Activated CD4-positive, alpha-beta T cell treated with anti-CD3 and anti-CD28 coated beads for 4 hours (primary cell): ENCODE results near the gene TRANK1.
"Not testable (repeated sequence)": the region's sequence is repeated elsewhere in the genome, so short reads cannot be mapped to it uniquely, and the experiment has no call there.

Experiments used
- DNase-seq, 2 donors: peaks; one replicate each; pipeline ENCODE4 v3.0.0-alpha.2; 2020

Gene TRANK1

GRCh38 chr3:36944641-36945270 lies at the start of gene TRANK1:
Gene TRANK1 (minus strand): TSS chr3:36945054. CDS start chr3:36944809, 245 bp downstream.
- DNase-seq, result peak; percentile 82 to 83

DNA sequence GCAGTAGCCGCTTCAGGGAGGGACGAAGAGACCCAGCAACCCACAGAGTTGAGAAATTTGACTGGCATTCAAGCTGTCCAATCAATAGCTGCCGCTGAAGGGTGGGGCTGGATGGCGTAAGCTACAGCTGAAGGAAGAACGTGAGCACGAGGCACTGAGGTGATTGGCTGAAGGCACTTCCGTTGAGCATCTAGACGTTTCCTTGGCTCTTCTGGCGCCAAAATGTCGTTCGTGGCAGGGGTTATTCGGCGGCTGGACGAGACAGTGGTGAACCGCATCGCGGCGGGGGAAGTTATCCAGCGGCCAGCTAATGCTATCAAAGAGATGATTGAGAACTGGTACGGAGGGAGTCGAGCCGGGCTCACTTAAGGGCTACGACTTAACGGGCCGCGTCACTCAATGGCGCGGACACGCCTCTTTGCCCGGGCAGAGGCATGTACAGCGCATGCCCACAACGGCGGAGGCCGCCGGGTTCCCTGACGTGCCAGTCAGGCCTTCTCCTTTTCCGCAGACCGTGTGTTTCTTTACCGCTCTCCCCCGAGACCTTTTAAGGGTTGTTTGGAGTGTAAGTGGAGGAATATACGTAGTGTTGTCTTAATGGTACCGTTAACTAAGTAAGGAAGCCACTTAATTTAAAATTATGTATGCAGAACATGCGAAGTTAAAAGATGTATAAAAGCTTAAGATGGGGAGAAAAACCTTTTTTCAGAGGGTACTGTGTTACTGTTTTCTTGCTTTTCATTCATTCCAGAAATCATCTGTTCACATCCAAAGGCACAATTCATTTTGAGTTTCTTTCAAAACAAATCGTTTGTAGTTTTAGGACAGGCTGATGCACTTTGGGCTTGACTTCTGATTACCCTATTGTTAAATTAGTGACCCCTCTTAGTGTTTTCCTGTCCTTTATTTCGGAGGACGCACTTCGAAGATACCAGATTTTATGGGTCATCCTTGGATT lies 48.8 kb upstream of the TRANK1 start, which contains the start of gene MLH1:
Gene MLH1, plus strand, starts transcription at position 193 of the 958 bp plus-strand sequence. Its CDS starts 30 bp downstream, at position 223.
- peak; percentile 93 to 99 for DNase-seq

GRCh38 chr3:36992806-36993325 lies 48.0 kb upstream of the TRANK1 start, which contains the start of gene EPM2AIP1:
Gene EPM2AIP1 (minus strand): TSS chr3:36993131. CDS start chr3:36993077, 54 bp downstream.
- DNase-seq, result peak in 1 of 2 donors; percentile 96

- peak in 1 of 2 donors; percentile 11 for DNase-seq
Measured at GRCh38 chr3:36991923-36992805, 47.3 kb upstream of the TRANK1 start.

GRCh38 chr3:36991147-36991546 lies 46.3 kb upstream of the TRANK1 start:
- DNase-seq, result no peak

GRCh38 chr3:36989568-36989967 lies 44.7 kb upstream of the TRANK1 start:
- DNase-seq, result no peak

- DNase-seq, result no peak
Measured at GRCh38 chr3:36989005-36989404, 44.2 kb upstream of the TRANK1 start.

DNA sequence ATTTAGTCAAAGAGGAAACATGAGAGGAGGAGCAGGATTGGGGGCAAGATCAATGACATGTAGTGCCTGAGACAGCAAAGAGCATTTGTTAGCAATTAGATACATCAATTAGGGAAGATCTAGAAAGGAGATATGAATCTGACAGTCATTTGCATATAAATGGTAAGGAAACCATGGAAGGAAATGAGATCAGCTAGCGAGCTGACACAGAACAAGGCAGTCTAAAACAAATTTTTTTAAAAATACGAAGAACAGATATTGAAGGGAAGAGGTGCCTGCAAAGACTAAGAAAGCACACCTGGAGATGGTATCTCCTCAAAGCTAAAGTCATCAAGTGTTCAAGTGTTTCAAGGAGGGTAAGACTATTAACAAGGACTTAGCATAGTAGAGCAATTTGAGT lies 43.5 kb upstream of the TRANK1 start:
- no peak for DNase-seq

DNA sequence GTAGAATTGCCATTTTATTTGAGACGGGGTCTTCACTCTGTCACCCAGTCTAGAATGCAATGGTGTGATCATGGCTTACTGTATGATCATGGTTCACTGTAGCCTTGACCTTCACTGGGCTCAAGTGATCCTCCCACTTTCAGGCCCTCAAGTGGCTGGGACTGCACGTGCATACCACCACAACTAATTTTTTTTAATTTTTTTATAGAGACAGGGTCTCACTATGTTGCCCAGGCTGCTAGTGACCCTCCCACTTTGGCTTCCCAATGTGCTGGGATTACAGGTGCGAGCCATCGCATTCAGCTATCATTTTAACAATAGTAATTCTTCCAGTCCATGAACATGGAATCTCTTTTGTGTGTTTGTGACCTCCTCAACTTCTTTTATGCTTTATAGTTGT lies 36.2 kb upstream of the TRANK1 start:
- DNase-seq, result no peak

DNA sequence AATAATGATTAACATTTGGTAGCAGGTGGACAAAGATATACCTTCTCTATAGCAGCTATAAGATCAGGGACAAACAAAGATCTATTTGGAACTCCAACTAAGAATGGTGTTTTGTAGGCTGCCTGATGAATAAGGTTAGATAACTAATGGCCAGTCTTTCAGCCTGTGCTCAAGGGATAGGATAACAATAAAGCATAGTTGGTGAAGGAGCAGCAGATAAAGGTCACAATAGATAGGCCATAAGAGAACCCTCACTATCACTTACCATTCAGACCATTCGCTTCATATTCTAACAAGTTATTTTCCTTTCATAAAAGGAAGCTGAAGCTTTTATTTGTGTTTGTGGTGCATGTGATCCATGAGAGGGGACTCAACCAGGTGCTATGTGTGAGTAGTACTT lies 28.3 kb upstream of the TRANK1 start:
- no peak for DNase-seq

GRCh38 chr3:36972163-36972562 lies 27.3 kb upstream of the TRANK1 start:
- no peak for DNase-seq

DNA sequence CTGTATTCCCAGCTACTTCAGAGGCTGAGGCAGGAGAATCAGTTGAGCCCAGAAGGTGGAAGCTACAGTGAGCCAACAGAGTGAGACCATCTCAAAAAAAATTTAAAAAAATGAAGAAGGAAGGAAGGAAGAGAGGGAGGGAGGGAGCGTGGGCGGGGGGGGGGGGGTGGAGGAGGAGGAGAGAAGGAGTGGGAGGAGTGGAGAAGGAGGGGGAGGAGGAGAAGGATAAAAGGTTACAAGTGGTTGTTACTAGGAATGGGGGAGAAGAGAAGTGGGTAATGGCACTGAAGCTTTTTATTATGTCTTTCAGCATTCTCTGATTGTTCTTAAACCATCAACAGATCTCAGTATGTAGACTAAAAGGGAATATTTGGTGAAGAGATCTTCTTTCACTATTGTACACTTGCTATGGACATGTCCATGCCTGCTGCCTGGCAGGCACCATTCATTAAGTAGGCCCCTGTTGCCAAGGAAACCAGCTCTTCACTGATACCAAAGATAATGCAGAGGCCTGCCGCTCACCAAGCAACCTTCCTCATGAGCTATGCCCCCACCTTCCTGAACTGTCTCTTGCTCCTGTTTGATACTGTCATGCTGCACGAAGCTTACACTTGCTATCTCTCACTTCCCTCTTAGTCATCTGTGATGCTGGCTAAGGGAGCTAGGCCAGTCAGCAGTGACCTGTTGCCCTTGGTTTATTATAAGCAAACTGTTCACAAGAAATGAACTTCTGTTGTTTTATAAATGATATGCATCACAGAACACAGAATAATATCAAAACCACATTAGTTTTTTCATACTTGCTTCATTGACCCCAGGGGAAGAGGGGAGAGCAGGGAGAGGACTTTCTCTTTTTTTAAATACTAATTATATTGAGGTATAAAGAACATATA lies 24.9 kb upstream of the TRANK1 start:
- peak; percentile 18 to 33 for DNase-seq

DNA sequence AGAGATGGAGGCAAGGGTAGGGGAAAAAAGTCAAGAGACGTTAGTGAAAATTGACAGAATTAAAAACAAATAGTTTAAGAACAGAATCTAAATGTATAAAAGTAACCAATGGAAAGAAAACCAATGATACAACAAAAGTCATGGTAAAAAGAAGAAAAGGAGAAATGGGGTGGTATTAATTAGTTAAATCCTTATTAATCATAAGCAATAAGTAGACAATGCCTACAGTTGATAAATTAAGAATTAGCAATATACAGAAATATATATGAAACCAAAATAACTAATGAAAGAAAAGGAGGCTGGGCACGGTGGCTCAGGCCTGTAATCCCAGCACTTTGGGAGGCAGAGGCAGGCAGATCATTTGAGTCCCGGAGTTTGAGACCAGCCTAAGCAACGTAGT lies 24.2 kb upstream of the TRANK1 start:
- no peak for DNase-seq

DNA sequence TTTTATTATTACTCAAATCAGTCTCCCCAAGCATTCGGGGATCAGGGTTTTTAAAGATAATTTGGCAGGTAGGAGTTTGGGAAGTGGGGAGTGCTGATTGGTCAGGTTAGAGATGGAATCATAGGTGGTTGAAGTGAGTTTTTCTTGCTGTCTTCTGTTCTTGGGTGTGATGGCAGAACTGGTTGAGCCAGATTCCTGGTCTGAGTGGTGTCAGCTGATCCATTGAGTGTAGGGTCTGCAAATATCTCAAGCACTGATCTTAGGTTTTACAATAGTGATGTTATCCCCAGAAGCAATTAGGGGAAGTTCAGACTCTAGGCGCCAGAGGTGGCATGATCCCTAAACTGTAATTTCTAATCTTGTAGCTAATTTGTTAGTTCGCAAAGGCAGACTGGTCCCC lies 20.6 kb upstream of the TRANK1 start:
- DNase-seq, result no peak

GRCh38 chr3:36964817-36965216 lies 20.0 kb upstream of the TRANK1 start:
- no peak for DNase-seq

- no peak for DNase-seq
Measured at GRCh38 chr3:36964331-36964730, 19.5 kb upstream of the TRANK1 start.

- DNase-seq, result not testable (repeated sequence)
Measured at GRCh38 chr3:36963008-36963407, 18.2 kb upstream of the TRANK1 start.

- DNase-seq, result no peak
Measured at GRCh38 chr3:36960502-36960901, 15.6 kb upstream of the TRANK1 start.

DNA sequence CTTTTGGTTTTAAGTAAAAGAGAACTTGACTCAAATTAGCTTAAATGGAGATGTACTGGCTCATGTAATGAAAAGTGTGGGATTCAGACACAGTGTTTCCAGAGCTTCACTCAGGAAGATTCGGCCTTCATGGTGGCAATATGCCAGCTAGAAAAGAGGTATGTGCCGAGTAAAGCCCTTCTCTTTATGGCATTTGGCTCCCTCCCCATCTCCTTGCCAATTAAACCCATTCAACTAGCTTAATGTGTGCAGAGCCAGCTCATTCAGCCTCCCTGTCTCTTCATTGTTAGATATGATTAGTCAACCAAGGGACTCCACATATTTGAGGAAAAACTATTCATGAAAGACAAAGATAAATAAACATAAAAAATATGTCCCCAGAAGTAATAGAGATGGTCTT lies 15.0 kb upstream of the TRANK1 start:
- DNase-seq, result no peak

GRCh38 chr3:36957862-36958686 lies 13.2 kb upstream of the TRANK1 start:
- no peak for DNase-seq

DNA sequence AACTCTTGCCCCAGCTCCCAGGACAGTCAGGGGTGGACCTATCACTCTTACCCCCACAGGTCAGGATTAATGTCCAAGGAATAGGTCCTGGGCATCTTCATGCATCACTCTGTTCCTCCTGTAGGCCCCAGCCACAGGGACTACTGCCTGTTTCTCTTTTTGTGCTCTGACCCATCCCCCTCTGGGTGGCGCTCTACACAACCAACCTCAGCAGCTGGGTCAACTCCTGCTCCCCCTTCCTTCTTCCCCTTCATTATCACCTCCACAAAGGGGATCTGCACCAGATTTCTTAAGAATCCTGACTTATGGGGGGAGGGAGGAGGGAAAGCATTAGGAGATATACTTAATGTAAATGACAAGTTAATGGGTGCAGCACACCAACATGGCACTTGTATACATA lies 12.2 kb upstream of the TRANK1 start:
- DNase-seq, result no peak
